Keratinocyte (primary cell): ENCODE data around the gene NME5. TPM values are rescaled to one million over a fixed set of nuclear protein-coding genes. Genes with fewer than 3 reads are reported as not detected.

Experiments used
- DNase-seq: peaks from one replicate; pipeline ENCODE4 v3.0.0-alpha.2; 2011; ENCODE audit warnings: low read depth, missing footprints, low spot score
- FAIRE-seq: peaks from 2 replicates; lab custom pipeline; 2011; peaks lifted over from hg19 to GRCh38; lab: Jason Lieb, UNC
- H2AFZ ChIP-seq: 2 replicates; pipeline ENCODE4 v1.6.0; 2012; ENCODE audit warnings: low read length, control low read depth, inconsistent platforms; ENCODE audit not compliant: control insufficient read depth
- H3K27ac ChIP-seq: 2 replicates; pipeline ENCODE4 v1.5.1; 2011; ENCODE audit warnings: low read length; ENCODE audit not compliant: control insufficient read depth, insufficient read depth
- H3K27me3 ChIP-seq: 3 replicates; pipeline ENCODE4 v1.6.0; 2011; ENCODE audit warnings: low read length; ENCODE audit not compliant: control insufficient read depth, insufficient read depth; ENCODE audit errors: extremely low read depth
- H3K36me3 ChIP-seq, 2 experiments: 2 replicates in 1 of 2; 3 replicates in 1 of 2; pipeline ENCODE4 v1.5.1; 2011; ENCODE audit warnings: low read length in 2 of 2, mild to moderate bottlenecking in 1 of 2; ENCODE audit not compliant: control insufficient read depth in 2 of 2, insufficient read depth in 2 of 2; ENCODE audit errors: extremely low read depth in 1 of 2
- H3K4me1 ChIP-seq: 3 replicates; pipeline ENCODE4 v1.5.1; 2011; ENCODE audit warnings: low read length; ENCODE audit not compliant: control insufficient read depth, insufficient read depth; ENCODE audit errors: extremely low read depth
- H3K4me2 ChIP-seq: 3 replicates; pipeline ENCODE4 v1.6.0; 2011; ENCODE audit warnings: low read depth, low read length; ENCODE audit not compliant: control insufficient read depth, insufficient read depth; ENCODE audit errors: extremely low read depth
- H3K4me3 ChIP-seq, 3 experiments: fragments of 200-600 bp in 1 of 3; sonication (generic) in 1 of 3; 2 replicates in 2 of 3; 3 replicates in 1 of 3; pipeline ENCODE4 v1.5.1; 2011 to 2016; ENCODE audit warnings: low read length in 3 of 3, mild to moderate bottlenecking in 3 of 3, control low read depth in 2 of 3, inconsistent platforms in 1 of 3, low read depth in 1 of 3, mixed read lengths in 1 of 3, mixed run types in 1 of 3, moderate library complexity in 1 of 3; ENCODE audit not compliant: control insufficient read depth in 2 of 3, insufficient read depth in 2 of 3; ENCODE audit errors: extremely low read depth in 1 of 3
- H3K79me2 ChIP-seq: 2 replicates; pipeline ENCODE4 v1.6.0; 2012; ENCODE audit warnings: low read length; ENCODE audit not compliant: control insufficient read depth, insufficient read depth
- H3K9ac ChIP-seq: 3 replicates; pipeline ENCODE4 v1.6.0; 2011; ENCODE audit warnings: low read length; ENCODE audit not compliant: control insufficient read depth, insufficient read depth; ENCODE audit errors: extremely low read depth
- H3K9me1 ChIP-seq: 3 replicates; pipeline ENCODE4 v1.6.0; 2011; ENCODE audit warnings: low read length; ENCODE audit not compliant: control insufficient read depth, insufficient read depth; ENCODE audit errors: extremely low read depth
- H3K9me3 ChIP-seq: 2 replicates; pipeline ENCODE4 v1.5.1; 2012; ENCODE audit warnings: low read depth, low read length; ENCODE audit not compliant: control insufficient read depth
- H4K20me1 ChIP-seq: 3 replicates; pipeline ENCODE4 v1.6.0; 2011; ENCODE audit warnings: low read length; ENCODE audit not compliant: control insufficient read depth, insufficient read depth; ENCODE audit errors: extremely low read depth
- CTCF ChIP-seq, 3 experiments: IDR thresholded peaks in 1 of 3; conservative IDR thresholded peaks in 1 of 3; optimal IDR thresholded peaks in 1 of 3; 2 replicates in 2 of 3; 3 replicates in 1 of 3; pipeline versions ENCODE3 to v1.5.1; 2011; ENCODE audit warnings: low read length in 3 of 3, mild to moderate bottlenecking in 3 of 3, moderate library complexity in 2 of 3, control low read depth in 1 of 3, inconsistent platforms in 1 of 3; ENCODE audit not compliant: insufficient read depth in 2 of 3; ENCODE audit errors: extremely low read depth in 1 of 3
- EZH2 ChIP-seq: IDR thresholded peaks from one replicate; pipeline ENCODE4 v1.6.1; 2012; ENCODE audit warnings: inconsistent platforms, mild to moderate bottlenecking, low read length, moderate library complexity
- dilution Hi-C: fragments of 300-500 bp; cut with MboI; formaldehyde crosslinking; loops from one replicate; pipeline ENCODE4 v1.7.0; 2020; ENCODE audit warnings: low sequenced_read_pairs; ENCODE audit not compliant: extremely low pct_ligation_motif_present
- polyA plus RNA-seq, 5 experiments: library from polyadenylated mRNA; depleted of rRNA in 3 of 5; stranded (reverse) in 3 of 5; stranded (forward) in 1 of 5; unstranded in 1 of 5; fragments of >200 nt; gene quantifications; 1 replicate in 1 of 5; 2 replicates in 3 of 5; 3 replicates in 1 of 5; pipeline versions ENCODE4 v1.2.1 to v1.2.3, GENCODE V29; 2011 to 2012; ENCODE audit warnings: missing spikeins in 2 of 5, low read depth in 1 of 5, low replicate concordance in 1 of 5

NME5 gene
- polyA plus RNA-seq, 1 donor (not counting 4 experiments of a cell fraction or from before 2014, with no cell fraction given) = 0.13 TPM

DNA sequence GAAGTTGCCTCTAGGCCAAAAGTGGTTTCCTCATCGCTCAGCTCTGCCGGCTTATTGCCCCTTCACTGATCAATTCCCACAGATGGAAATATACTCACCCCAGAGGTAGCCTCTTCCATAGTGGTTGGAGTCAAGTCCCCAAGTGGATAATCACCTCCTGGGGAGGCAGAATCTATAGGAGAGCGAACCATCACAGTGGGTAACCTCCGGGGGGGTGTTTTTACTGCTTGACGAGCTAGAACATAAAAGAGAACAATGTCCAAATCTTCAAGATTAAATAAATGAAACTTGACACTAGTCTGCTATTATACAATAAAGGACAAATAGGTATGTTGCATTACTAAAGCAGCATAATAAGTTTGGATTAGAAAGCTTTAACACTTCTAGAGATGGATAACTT is 29.9 kb upstream of the NME5 start:
- dilution Hi-C loops = no loop called here
- H3K4me3 ChIP-seq = no peak overlapping the region
- no peak for DNase-seq
- FAIRE-seq = no peak
- H3K36me3 ChIP-seq = peaks cover 30 to 53% of the 10 kb centered on the region in 2 experiments
- H3K27me3 ChIP-seq = no peaks in the 10 kb centered on the region
- H3K4me2 ChIP-seq = no peak overlapping the region
- H3K27ac ChIP-seq = no peak overlapping the region
- H2AFZ ChIP-seq = no peak overlapping the region
- no peaks in the 10 kb centered on the region for H4K20me1 ChIP-seq
- no peaks in the 10 kb centered on the region for H3K9me1 ChIP-seq
- H3K9me3 ChIP-seq = no peaks in the 10 kb centered on the region
- no peaks in the 10 kb centered on the region for H3K4me1 ChIP-seq
- TF ChIP-seq EZH2 (no peak), CTCF (optimal IDR thresholded peaks at IDR 0.05 in 1 of 3, IDR thresholded peaks at IDR 0.05 in 1 of 3, conservative IDR thresholded peaks at IDR 0.05 in 1 of 3; ENCODE audit: extremely low read depth in 1 of 3, insufficient read depth in 2 of 3, low read length in 3 of 3) (no peak)
- H3K79me2 ChIP-seq = peaks cover 1% of the 10 kb centered on the region
- no peak overlapping the region for H3K9ac ChIP-seq

DNA sequence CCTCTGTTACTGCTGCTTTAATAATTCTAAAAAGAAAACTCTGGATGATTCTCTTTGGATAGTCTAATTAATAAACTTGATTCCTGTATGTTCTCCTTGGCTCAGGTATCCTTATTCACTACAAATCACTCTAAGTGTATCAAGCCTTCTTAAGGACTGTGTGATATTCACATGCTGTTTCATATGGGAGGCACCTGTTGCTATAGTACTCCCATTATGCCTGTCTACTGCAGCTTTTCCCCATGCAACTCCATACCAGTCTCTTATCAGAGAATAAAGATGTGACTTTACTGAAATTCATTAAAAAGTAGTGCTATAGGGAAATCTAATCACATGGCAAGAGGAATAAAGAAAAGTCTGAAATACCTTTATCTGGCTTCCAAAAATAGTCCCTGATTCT is 24.5 kb upstream of the NME5 start:
- Histone ChIP-seq H3K79me2 (no peaks in the 10 kb centered on the region), H3K4me3 (no peak overlapping the region), H3K9ac (no peak overlapping the region), H3K9me1 (no peaks in the 10 kb centered on the region), H3K27me3 (no peaks in the 10 kb centered on the region), H3K4me1 (no peaks in the 10 kb centered on the region), H3K27ac (no peak overlapping the region), H3K36me3 (peaks cover 46 to 58% of the 10 kb centered on the region in 2 experiments), H2AFZ (no peak overlapping the region), H3K4me2 (no peak overlapping the region), H3K9me3 (no peaks in the 10 kb centered on the region), H4K20me1 (no peaks in the 10 kb centered on the region)
- no peak for FAIRE-seq
- dilution Hi-C loops = no loop called here
- DNase-seq = no peak
- TF ChIP-seq EZH2 (no peak), CTCF (optimal IDR thresholded peaks at IDR 0.05 in 1 of 3, IDR thresholded peaks at IDR 0.05 in 1 of 3, conservative IDR thresholded peaks at IDR 0.05 in 1 of 3; ENCODE audit: extremely low read depth in 1 of 3, insufficient read depth in 2 of 3, low read length in 3 of 3) (no peak)
